GM21447 (cell line): ENCODE measurements around the gene AGRN.
"Not testable (repeated sequence)": the region's sequence is repeated elsewhere in the genome, so short reads cannot be mapped to it uniquely, and the experiment has no call there.

Source experiments
- ATAC-seq: cut with Tn5 transposase; IDR thresholded peaks from one replicate; pipeline ENCODE4 v1.9.1; 2021; ENCODE audit not compliant: unreplicated experiment

The AGRN gene

GRCh38 chr1:1000357-1001056, 19.4 kb upstream of the AGRN start:
- peak; percentile 8 for ATAC-seq

GRCh38 chr1:1001057-1001783, 18.7 kb upstream of the AGRN start:
- ATAC-seq, result no peak

- no peak for ATAC-seq
These were observed 16.1 kb upstream of the AGRN start for GRCh38 chr1:1003618-1004419.

- ATAC-seq, result no peak
These were observed 15.5 kb upstream of the AGRN start for GRCh38 chr1:1004420-1004779.

- no peak for ATAC-seq
These were observed 14.9 kb upstream of the AGRN start for GRCh38 chr1:1004780-1005697.

- ATAC-seq, result no peak
These were observed 14.1 kb upstream of the AGRN start for GRCh38 chr1:1005774-1006304.

- no peak for ATAC-seq
These were observed 13.4 kb upstream of the AGRN start for GRCh38 chr1:1006305-1007159.

- ATAC-seq, result not testable (repeated sequence)
These were observed 9.8 kb upstream of the AGRN start for GRCh38 chr1:1010131-1010530.

- ATAC-seq, result no peak
These were observed 8.4 kb upstream of the AGRN start for GRCh38 chr1:1011396-1011949.

GRCh38 chr1:1012736-1013104, 7.2 kb upstream of the AGRN start:
- ATAC-seq, result not testable (repeated sequence)

- peak; percentile 76 for ATAC-seq
These were observed 6.6 kb upstream of the AGRN start, which contains the start of gene ISG15 for GRCh38 chr1:1013105-1013921. Gene ISG15 (plus strand): TSS chr1:1013497. CDS start chr1:1013574, 77 bp downstream.

GRCh38 chr1:1013922-1014648, 5.8 kb upstream of the AGRN start:
- ATAC-seq, result peak; percentile 29

GRCh38 chr1:1014799-1015681, 4.9 kb upstream of the AGRN start:
- no peak for ATAC-seq

GRCh38 chr1:1017397-1018320, 2.3 kb upstream of the AGRN start:
- not testable (repeated sequence) for ATAC-seq

- not testable (repeated sequence) for ATAC-seq
These were observed 1.6 kb upstream of the AGRN start for GRCh38 chr1:1018321-1018685.
